ENCODE measurements around the gene BAIAP2.
A peak's percentile ranks its signal among the peaks of the same experiment; 100 is the strongest.
"Not testable (repeated sequence)": the region's sequence is repeated elsewhere in the genome, so short reads cannot be mapped to it uniquely, and the experiment has no call there.

The BAIAP2 gene

GRCh38 chr17:81022344-81022676 lies 12.6 kb upstream of the BAIAP2 start:
- DNase-seq = no peak

GRCh38 chr17:81025065-81025740 lies 9.7 kb upstream of the BAIAP2 start:
- DNase-seq = no peak

- no peak for DNase-seq
Observed at GRCh38 chr17:81025741-81026129, 9.2 kb upstream of the BAIAP2 start.

- DNase-seq = no peak
Observed at GRCh38 chr17:81026266-81027036, 8.5 kb upstream of the BAIAP2 start.

- DNase-seq = no peak
Observed at GRCh38 chr17:81027038-81027437, 7.9 kb upstream of the BAIAP2 start.

GRCh38 chr17:81027591-81028505 lies 7.1 kb upstream of the BAIAP2 start:
- no peak for DNase-seq

- DNase-seq = no peak
Observed at GRCh38 chr17:81028506-81028858, 6.5 kb upstream of the BAIAP2 start.

- no peak for DNase-seq
Observed at GRCh38 chr17:81029859-81030258, 5.1 kb upstream of the BAIAP2 start.

- DNase-seq = not testable (repeated sequence)
Observed at GRCh38 chr17:81030312-81030711, 4.6 kb upstream of the BAIAP2 start.

- no peak for DNase-seq
Observed at GRCh38 chr17:81030741-81031565, 4.0 kb upstream of the BAIAP2 start.

- no peak for DNase-seq
Observed at GRCh38 chr17:81031566-81032550, 3.1 kb upstream of the BAIAP2 start.

- no peak for DNase-seq
Observed at GRCh38 chr17:81032641-81033480, 2.1 kb upstream of the BAIAP2 start.

- no peak for DNase-seq
Observed at GRCh38 chr17:81033535-81034167, 1.3 kb upstream of the BAIAP2 start.

- no peak for DNase-seq
Observed at GRCh38 chr17:81034168-81034777, 678 bp upstream of the BAIAP2 start.

- peak in 1 of 2 experiments; percentile 13 for DNase-seq
Observed at GRCh38 chr17:81035521-81036196, 708 bp downstream of the BAIAP2 start.

- DNase-seq = no peak
Observed at GRCh38 chr17:81036197-81036941, 1.4 kb downstream of the BAIAP2 start.

- no peak for DNase-seq
Observed at GRCh38 chr17:81037026-81037797, 2.3 kb downstream of the BAIAP2 start.
